HEK293T (cell line): ENCODE data around the gene WWOX.

Source experiments
- ARNT ChIP-seq: fragments of 450-650 bp; IDR thresholded peaks from 2 replicates; pipeline ENCODE4 v1.6.1; 2017; ENCODE audit warnings: mild to moderate bottlenecking
- BHLHE40 ChIP-seq: fragments of 450-650 bp; IDR thresholded peaks from 2 replicates; pipeline ENCODE4 v1.6.1; 2016; ENCODE audit warnings: mild to moderate bottlenecking, moderate library complexity, borderline replicate concordance
- ELF4 ChIP-seq: fragments of 450-650 bp; IDR thresholded peaks from 2 replicates; pipeline ENCODE4 v1.6.1; 2017; ENCODE audit warnings: antibody characterized with exemption
- FOXA1 ChIP-seq: fragments of 450-650 bp; IDR thresholded peaks from 2 replicates; pipeline ENCODE4 v1.6.1; 2016; ENCODE audit warnings: mild to moderate bottlenecking
- FOXK2 ChIP-seq: fragments of 450-650 bp; IDR thresholded peaks from 2 replicates; pipeline ENCODE4 v1.6.1; 2016; ENCODE audit warnings: mild to moderate bottlenecking
- FOXM1 ChIP-seq: fragments of 450-650 bp; IDR thresholded peaks from 2 replicates; pipeline ENCODE4 v1.6.1; 2017; ENCODE audit warnings: mild to moderate bottlenecking, borderline replicate concordance
- HDGF ChIP-seq: fragments of 450-650 bp; IDR thresholded peaks from 2 replicates; pipeline ENCODE4 v1.6.1; 2017; ENCODE audit warnings: antibody characterized with exemption, borderline replicate concordance
- L3MBTL2 ChIP-seq: fragments of 450-650 bp; conservative IDR thresholded peaks from 2 replicates; pipeline ENCODE4 v1.6.1; 2016; ENCODE audit warnings: mild to moderate bottlenecking
- NFRKB ChIP-seq: fragments of 450-650 bp; IDR thresholded peaks from 2 replicates; pipeline ENCODE4 v1.6.1; 2016; ENCODE audit warnings: mild to moderate bottlenecking, moderate library complexity
- PKNOX1 ChIP-seq: fragments of 450-650 bp; IDR thresholded peaks from 2 replicates; pipeline ENCODE4 v1.6.1; 2016
- TARDBP ChIP-seq: fragments of 450-650 bp; IDR thresholded peaks from 2 replicates; pipeline ENCODE4 v1.6.1; 2016
- ZNF384 ChIP-seq: fragments of 450-650 bp; IDR thresholded peaks from 2 replicates; pipeline ENCODE4 v1.6.1; 2016

DNA sequence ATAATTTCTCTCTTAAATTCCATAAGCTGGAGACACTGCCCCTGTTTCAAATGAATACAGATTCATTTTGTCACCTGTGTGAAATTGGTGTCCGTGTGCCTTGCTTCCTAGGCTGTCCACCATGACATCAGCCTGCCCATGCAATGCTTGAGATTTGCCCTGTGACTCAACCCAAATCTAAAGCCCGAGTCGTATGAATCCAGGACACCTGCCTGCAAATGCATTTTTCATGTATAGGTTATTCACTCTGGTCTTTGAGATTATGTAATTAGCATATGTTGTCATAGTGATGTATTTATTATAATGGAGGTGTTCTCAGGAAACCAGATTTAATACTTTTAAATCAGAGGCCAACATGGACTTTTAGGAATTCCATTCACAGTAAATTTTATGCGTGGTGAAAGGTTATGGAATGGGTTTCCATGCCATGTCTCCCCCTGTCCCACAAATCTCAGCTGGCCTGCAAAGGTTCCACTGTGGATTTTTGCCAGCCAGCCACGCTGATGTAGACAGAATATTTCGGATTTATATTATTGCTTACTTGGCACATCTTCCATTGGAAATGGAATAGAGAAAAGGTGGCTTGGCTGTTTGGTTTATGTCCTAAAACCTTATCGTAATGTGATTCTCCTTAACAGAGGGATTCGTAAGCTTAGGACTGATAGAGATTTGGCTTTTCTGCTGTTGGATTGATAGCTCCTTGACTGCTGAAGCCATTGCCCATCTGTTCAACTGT, 551.1 kb downstream of the WWOX start:
- no peak for TF ChIP-seq HDGF
- TF ChIP-seq BHLHE40, result no peak
- TF ChIP-seq TARDBP, result no peak
- no peak for TF ChIP-seq ARNT
- no peak for TF ChIP-seq FOXA1
- no peak for TF ChIP-seq PKNOX1
- no peak for TF ChIP-seq NFRKB
- TF ChIP-seq FOXK2, result no peak
- no peak for TF ChIP-seq FOXM1
- no peak for TF ChIP-seq ZNF384
- no peak for TF ChIP-seq ELF4
- no peak for TF ChIP-seq L3MBTL2
